WTC11 (cell line): ENCODE data around the gene SH2D1B. TPM values are rescaled to one million over a fixed set of nuclear protein-coding genes. Genes with fewer than 3 reads are reported as not detected.

Experiments used
- ATAC-seq: fragments of 200-7000 bp; cut with Tn5 transposase; 2 replicates; pipeline ENCODE4 v1.10.0; 2021; ENCODE audit warnings: mild to moderate bottlenecking, moderate library complexity
- CTCF ChIA-PET: fragments of 300-600 bp; sonication (Branson Sonifier 250); formaldehyde crosslinking; loops from one replicate; lab custom pipeline; 2021; ENCODE audit warnings: antibody characterized with exemption; lab: Charles Lee
- POLR2A ChIA-PET: fragments of 350-600 bp; sonication (Branson Sonifier 250); formaldehyde crosslinking; loops from one replicate; lab custom pipeline; 2021; ENCODE audit warnings: antibody characterized with exemption; lab: Charles Lee
- DNase-seq: peaks from one replicate; pipeline ENCODE4 v3.0.0; 2021; ENCODE audit warnings: low spot score
- H3K27ac Mint-ChIP-seq: 2 replicates; pipeline ENCODE4 v1.8.0; 2021; ENCODE audit warnings: mixed read lengths
- H3K27me3 Mint-ChIP-seq: 2 replicates; pipeline ENCODE4 v1.8.0; 2021; ENCODE audit warnings: low read depth, mild to moderate bottlenecking, moderate library complexity, mixed read lengths
- H3K36me3 Mint-ChIP-seq: 2 replicates; pipeline ENCODE4 v1.8.0; 2021; ENCODE audit warnings: mixed read lengths
- H3K4me1 Mint-ChIP-seq: 2 replicates; pipeline ENCODE4 v1.8.0; 2022; ENCODE audit warnings: mixed read lengths
- H3K4me3 Mint-ChIP-seq: 2 replicates; pipeline ENCODE4 v1.8.0; 2021; ENCODE audit warnings: mild to moderate bottlenecking, moderate library complexity, mixed read lengths
- H3K9me3 Mint-ChIP-seq: 2 replicates; pipeline ENCODE4 v1.8.0; 2021; ENCODE audit warnings: mixed read lengths
- CBFB ChIP-seq: sonication (generic); formaldehyde crosslinking; IDR thresholded peaks from 2 replicates; pipeline ENCODE4 v1.8.1; 2022; ENCODE audit warnings: mild to moderate bottlenecking, low read depth, missing genetic modification reagents
- ETV6 ChIP-seq: sonication (generic); formaldehyde crosslinking; IDR thresholded peaks from 2 replicates; pipeline ENCODE4 v1.8.1; 2022; ENCODE audit warnings: mild to moderate bottlenecking, missing genetic modification reagents
- GABPB1 ChIP-seq: sonication (generic); formaldehyde crosslinking; IDR thresholded peaks from 2 replicates; pipeline ENCODE4 v1.8.1; 2023; ENCODE audit warnings: mild to moderate bottlenecking, missing genetic modification reagents
- HMGA2 ChIP-seq: fragments of 250-450 bp; sonication (Bioruptor Pico); IDR thresholded peaks from 2 replicates; pipeline ENCODE4 v1.4.0; 2021; ENCODE audit warnings: mild to moderate bottlenecking, moderate library complexity
- OVOL2 ChIP-seq: fragments of 250-450 bp; sonication (Bioruptor Pico); IDR thresholded peaks from 2 replicates; pipeline ENCODE4 v1.9.0; 2021; ENCODE audit warnings: mild to moderate bottlenecking, borderline replicate concordance
- TEAD1 ChIP-seq: sonication (generic); formaldehyde crosslinking; IDR thresholded peaks from 2 replicates; pipeline ENCODE4 v1.8.0; 2022; ENCODE audit warnings: mild to moderate bottlenecking, missing genetic modification reagents
- ZBTB21 ChIP-seq: sonication (generic); formaldehyde crosslinking; IDR thresholded peaks from 2 replicates; pipeline ENCODE4 v1.8.1; 2023; ENCODE audit warnings: mild to moderate bottlenecking, missing genetic modification reagents, borderline replicate concordance
- ZNF121 ChIP-seq: sonication (generic); formaldehyde crosslinking; IDR thresholded peaks from 2 replicates; pipeline ENCODE4 v1.8.0; 2023; ENCODE audit warnings: missing genetic modification reagents
- total RNA-seq: library from RNA; stranded (reverse); gene quantifications from 3 replicates; pipeline ENCODE4 v1.2.3, GENCODE V29; 2021
- TF ChIP-seq, protein P1 (sequence below): sonication (generic); formaldehyde crosslinking; IDR thresholded peaks from 2 replicates; pipeline ENCODE4 v1.8.1; 2023; ENCODE audit warnings: mild to moderate bottlenecking, missing genetic modification reagents

Gene SH2D1B
- total RNA-seq, 1 experiment from 2014 or later: not detected

DNA sequence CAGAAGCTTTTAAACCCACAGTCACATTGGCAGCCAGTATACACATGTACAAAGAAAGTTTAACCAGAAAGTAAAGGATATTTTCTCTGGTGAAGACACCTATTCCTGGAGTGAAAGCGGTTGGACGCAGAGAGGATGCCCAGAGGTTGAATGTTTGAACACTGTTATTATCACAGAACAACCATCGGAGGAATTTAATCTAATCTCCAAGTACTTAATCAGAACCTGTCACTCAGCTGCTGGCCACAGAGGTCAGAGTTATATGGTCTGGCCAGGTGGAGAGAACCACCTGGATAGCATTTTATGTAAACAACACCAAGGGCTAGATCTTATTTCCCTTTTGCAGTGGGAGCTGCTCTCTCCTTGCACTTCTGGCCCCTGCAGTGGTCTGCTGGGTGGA, 64.7 kb downstream of the SH2D1B start:
- H3K27ac Mint-ChIP-seq: no peak overlapping the region
- TF ChIP-seq, protein P1, sequence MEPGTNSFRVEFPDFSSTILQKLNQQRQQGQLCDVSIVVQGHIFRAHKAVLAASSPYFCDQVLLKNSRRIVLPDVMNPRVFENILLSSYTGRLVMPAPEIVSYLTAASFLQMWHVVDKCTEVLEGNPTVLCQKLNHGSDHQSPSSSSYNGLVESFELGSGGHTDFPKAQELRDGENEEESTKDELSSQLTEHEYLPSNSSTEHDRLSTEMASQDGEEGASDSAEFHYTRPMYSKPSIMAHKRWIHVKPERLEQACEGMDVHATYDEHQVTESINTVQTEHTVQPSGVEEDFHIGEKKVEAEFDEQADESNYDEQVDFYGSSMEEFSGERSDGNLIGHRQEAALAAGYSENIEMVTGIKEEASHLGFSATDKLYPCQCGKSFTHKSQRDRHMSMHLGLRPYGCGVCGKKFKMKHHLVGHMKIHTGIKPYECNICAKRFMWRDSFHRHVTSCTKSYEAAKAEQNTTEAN (CRISPR knock-in tag): no peak
- no peak for TF ChIP-seq ETV6 (CRISPR knock-in tag)
- no peak for TF ChIP-seq TEAD1 (CRISPR knock-in tag)
- no peak for TF ChIP-seq GABPB1 (CRISPR knock-in tag)
- TF ChIP-seq CBFB (CRISPR knock-in tag): no peak
- TF ChIP-seq OVOL2 (CRISPR knock-in tag): no peak
- TF ChIP-seq HMGA2 (CRISPR knock-in tag): no peak
- no peak for TF ChIP-seq ZNF121
- TF ChIP-seq ZBTB21: no peak
- TF ChIP-seq, all 79 proteins: peak for 0
- ChIA-PET POLR2A (no interaction called here), CTCF (interaction anchor here (2.2 kb wide), 1 partner anchor 10 kb away, joined by 7 read pairs; no protein-coding TSS in a partner anchor)
- Mint-ChIP-seq H3K4me1 (peaks cover 3% of the 10 kb centered on the region; the same call in 1 of the 2 replicates), H3K4me3 (no peak overlapping the region), H3K9me3 (no peaks in the 10 kb centered on the region), H3K27me3 (no peaks in the 10 kb centered on the region), H3K36me3 (peaks cover 7% of the 10 kb centered on the region)
- no peak for ATAC-seq
- DNase-seq: no peak

Other genes starting within 250 kb of the SH2D1B start
- not detected in 3 replicates for gene SPATA46, start 35.3 kb downstream of the SH2D1B start, total RNA-seq
- 15.7 to 21.4 TPM (median 18.8 TPM) in 3 replicates for gene C1orf226, start 30.4 kb downstream of the SH2D1B start, total RNA-seq
- 18.3 to 20.0 TPM (median 18.8 TPM) in 3 replicates for gene UHMK1, start 85.7 kb upstream of the SH2D1B start, total RNA-seq
- 31.1 to 31.7 TPM (median 31.6 TPM) in 3 replicates for gene UAP1, start 149.6 kb upstream of the SH2D1B start, total RNA-seq
- 0.34 to 0.85 TPM (median 0.46 TPM) in 3 replicates for gene DDR2, start 220.3 kb upstream of the SH2D1B start, total RNA-seq